GM23338 (cell line): Measurements from ENCODE around the gene FURIN.
"Not testable (repeated sequence)": the region's sequence is repeated elsewhere in the genome, so short reads cannot be mapped to it uniquely, and the experiment has no call there.

ENCODE experiments used
- CREB1 ChIP-seq: fragments of 250-450 bp; sonication (Bioruptor Pico); IDR thresholded peaks from 2 replicates; pipeline ENCODE4 v1.5.0; 2020; ENCODE audit warnings: low read depth, mild to moderate bottlenecking, moderate library complexity
- ETS1 ChIP-seq: IDR thresholded peaks from 2 replicates; pipeline ENCODE4 v1.6.1; 2016; ENCODE audit warnings: antibody characterized with exemption
- EZH2 ChIP-seq: fragments of 200-600 bp; sonication (generic); IDR thresholded peaks from one replicate; pipeline ENCODE4 v1.8.0; 2017; ENCODE audit warnings: antibody characterized with exemption, mild to moderate bottlenecking, low read depth; ENCODE audit not compliant: unreplicated experiment
- EZH2phosphoT487 ChIP-seq: fragments of 200-600 bp; sonication (generic); IDR thresholded peaks from one replicate; pipeline ENCODE4 v1.8.1; 2018; ENCODE audit warnings: antibody characterized with exemption; ENCODE audit not compliant: unreplicated experiment
- POLR2AphosphoS5 ChIP-seq: IDR thresholded peaks from 2 replicates; pipeline ENCODE4 v1.6.1; 2016; ENCODE audit warnings: antibody characterized with exemption, low read depth
- ZNF114 ChIP-seq: fragments of 250-450 bp; sonication (Bioruptor Pico); IDR thresholded peaks from 2 replicates; pipeline ENCODE4 v1.5.0; 2020; ENCODE audit warnings: mild to moderate bottlenecking, moderate library complexity
- ZNF331 ChIP-seq: fragments of 250-450 bp; sonication (Bioruptor Pico); IDR thresholded peaks from 2 replicates; pipeline ENCODE4 v1.5.0; 2020; ENCODE audit warnings: low read depth, mild to moderate bottlenecking, moderate library complexity
- TF ChIP-seq, protein P1 (sequence below), 2 experiments: fragments of 200-600 bp in 1 of 2; sonication (generic) in 1 of 2; conservative IDR thresholded peaks; 2 replicates each; pipeline versions ENCODE4 v1.5.1 to v1.6.1; 2016 to 2017; ENCODE audit warnings: antibody characterized with exemption in 2 of 2, low read depth in 2 of 2, mild to moderate bottlenecking in 2 of 2, moderate library complexity in 1 of 2
- TF ChIP-seq, protein P2 (sequence below): IDR thresholded peaks from one replicate; pipeline ENCODE4 v1.6.1; 2018; ENCODE audit warnings: antibody characterized with exemption; ENCODE audit not compliant: unreplicated experiment

GRCh38 chr15:90909449-90909848 is 41.1 kb downstream of the FURIN start:
- TF ChIP-seq, protein P1, sequence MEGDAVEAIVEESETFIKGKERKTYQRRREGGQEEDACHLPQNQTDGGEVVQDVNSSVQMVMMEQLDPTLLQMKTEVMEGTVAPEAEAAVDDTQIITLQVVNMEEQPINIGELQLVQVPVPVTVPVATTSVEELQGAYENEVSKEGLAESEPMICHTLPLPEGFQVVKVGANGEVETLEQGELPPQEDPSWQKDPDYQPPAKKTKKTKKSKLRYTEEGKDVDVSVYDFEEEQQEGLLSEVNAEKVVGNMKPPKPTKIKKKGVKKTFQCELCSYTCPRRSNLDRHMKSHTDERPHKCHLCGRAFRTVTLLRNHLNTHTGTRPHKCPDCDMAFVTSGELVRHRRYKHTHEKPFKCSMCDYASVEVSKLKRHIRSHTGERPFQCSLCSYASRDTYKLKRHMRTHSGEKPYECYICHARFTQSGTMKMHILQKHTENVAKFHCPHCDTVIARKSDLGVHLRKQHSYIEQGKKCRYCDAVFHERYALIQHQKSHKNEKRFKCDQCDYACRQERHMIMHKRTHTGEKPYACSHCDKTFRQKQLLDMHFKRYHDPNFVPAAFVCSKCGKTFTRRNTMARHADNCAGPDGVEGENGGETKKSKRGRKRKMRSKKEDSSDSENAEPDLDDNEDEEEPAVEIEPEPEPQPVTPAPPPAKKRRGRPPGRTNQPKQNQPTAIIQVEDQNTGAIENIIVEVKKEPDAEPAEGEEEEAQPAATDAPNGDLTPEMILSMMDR (conservative IDR thresholded peaks at IDR 0.05; ENCODE audit: low read depth in 2 of 2), result not testable (repeated sequence)
- not testable (repeated sequence) for TF ChIP-seq EZH2; EZH2phosphoT487; CREB1 (CRISPR knock-in tag); ZNF331; POLR2AphosphoS5; ZNF114 (CRISPR knock-in tag); ETS1
- TF ChIP-seq, protein P2, sequence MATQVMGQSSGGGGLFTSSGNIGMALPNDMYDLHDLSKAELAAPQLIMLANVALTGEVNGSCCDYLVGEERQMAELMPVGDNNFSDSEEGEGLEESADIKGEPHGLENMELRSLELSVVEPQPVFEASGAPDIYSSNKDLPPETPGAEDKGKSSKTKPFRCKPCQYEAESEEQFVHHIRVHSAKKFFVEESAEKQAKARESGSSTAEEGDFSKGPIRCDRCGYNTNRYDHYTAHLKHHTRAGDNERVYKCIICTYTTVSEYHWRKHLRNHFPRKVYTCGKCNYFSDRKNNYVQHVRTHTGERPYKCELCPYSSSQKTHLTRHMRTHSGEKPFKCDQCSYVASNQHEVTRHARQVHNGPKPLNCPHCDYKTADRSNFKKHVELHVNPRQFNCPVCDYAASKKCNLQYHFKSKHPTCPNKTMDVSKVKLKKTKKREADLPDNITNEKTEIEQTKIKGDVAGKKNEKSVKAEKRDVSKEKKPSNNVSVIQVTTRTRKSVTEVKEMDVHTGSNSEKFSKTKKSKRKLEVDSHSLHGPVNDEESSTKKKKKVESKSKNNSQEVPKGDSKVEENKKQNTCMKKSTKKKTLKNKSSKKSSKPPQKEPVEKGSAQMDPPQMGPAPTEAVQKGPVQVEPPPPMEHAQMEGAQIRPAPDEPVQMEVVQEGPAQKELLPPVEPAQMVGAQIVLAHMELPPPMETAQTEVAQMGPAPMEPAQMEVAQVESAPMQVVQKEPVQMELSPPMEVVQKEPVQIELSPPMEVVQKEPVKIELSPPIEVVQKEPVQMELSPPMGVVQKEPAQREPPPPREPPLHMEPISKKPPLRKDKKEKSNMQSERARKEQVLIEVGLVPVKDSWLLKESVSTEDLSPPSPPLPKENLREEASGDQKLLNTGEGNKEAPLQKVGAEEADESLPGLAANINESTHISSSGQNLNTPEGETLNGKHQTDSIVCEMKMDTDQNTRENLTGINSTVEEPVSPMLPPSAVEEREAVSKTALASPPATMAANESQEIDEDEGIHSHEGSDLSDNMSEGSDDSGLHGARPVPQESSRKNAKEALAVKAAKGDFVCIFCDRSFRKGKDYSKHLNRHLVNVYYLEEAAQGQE, result not testable (repeated sequence)
